Activated T-helper 1 cell treated with anti-CD3 and anti-CD28 coated beads, Interleukin-12 subunit alpha, Interleukin-12 subunit beta, Interleukin-2, Interleukin-4 antibody, amounts not matched to agents 30 ng/mL and 10 ng/mL and 1 ng/mL, durations not matched to agents 14 hours and 24 hours and 36 hours (primary cell): ENCODE data around the gene CD200R1L. TPM values are rescaled to one million over a fixed set of nuclear protein-coding genes. Genes with fewer than 3 reads are reported as not detected.
A peak's percentile ranks its signal among the peaks of the same experiment; 100 is the strongest.

ENCODE experiments used
- DNase-seq: peaks from one replicate; pipeline ENCODE4 v3.0.0; 2021; ENCODE audit warnings: low spot score
- H3K27ac Mint-ChIP-seq: one replicate; pipeline ENCODE4 v1.8.0; 2021; ENCODE audit warnings: mild to moderate bottlenecking, mixed read lengths
- H3K27me3 Mint-ChIP-seq: one replicate; pipeline ENCODE4 v1.8.0; 2022; ENCODE audit warnings: mild to moderate bottlenecking, moderate library complexity, mixed read lengths; ENCODE audit not compliant: insufficient read depth
- H3K36me3 Mint-ChIP-seq: one replicate; pipeline ENCODE4 v1.8.0; 2021; ENCODE audit warnings: low read depth, mixed read lengths
- H3K4me1 Mint-ChIP-seq: one replicate; pipeline ENCODE4 v1.8.0; 2021; ENCODE audit warnings: low read depth, mixed read lengths
- H3K4me3 Mint-ChIP-seq: one replicate; pipeline ENCODE4 v1.8.0; 2021; ENCODE audit warnings: mild to moderate bottlenecking, moderate library complexity, mixed read lengths
- H3K9me3 Mint-ChIP-seq: one replicate; pipeline ENCODE4 v1.8.0; 2021; ENCODE audit warnings: mixed read lengths
- intact Hi-C: fragments of 100-400 bp; cut with micrococcal nuclease; formaldehyde crosslinking; loops from one replicate; pipeline ENCODE4 v1.15.1; 2024
- total RNA-seq: library from RNA; stranded (reverse); gene quantifications from 2 replicates; pipeline ENCODE4 v1.2.3, GENCODE V29; 2022

CD200R1L gene, protein sequence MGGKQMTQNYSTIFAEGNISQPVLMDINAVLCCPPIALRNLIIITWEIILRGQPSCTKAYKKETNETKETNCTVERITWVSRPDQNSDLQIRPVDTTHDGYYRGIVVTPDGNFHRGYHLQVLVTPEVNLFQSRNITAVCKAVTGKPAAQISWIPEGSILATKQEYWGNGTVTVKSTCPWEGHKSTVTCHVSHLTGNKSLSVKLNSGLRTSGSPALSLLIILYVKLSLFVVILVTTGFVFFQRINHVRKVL
- not detected in 2 replicates for total RNA-seq

DNA sequence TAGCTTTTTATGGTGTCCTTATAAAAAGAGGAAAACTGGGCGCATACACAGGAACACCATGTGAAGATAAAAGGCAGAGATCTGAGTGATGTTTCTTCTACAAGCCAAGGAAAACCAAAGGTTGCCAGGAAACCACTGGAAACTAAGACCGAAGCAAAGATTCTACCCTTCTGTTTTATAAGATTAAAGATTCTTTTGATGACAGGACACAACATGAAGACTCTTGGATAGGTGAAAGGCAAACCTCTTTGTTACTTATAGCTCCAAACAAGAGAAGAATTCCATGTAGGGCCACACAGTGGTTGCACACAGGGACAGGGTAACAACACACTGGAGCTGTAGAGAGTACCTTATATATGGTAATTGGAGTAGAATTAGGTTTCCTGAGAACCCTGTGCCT is at the start of gene CD200R1L:
Gene CD200R1L (minus strand): TSS at position 101 of the 400 bp plus-strand sequence. CDS start 17,497 bp downstream, outside the sequence.
- H3K27ac Mint-ChIP-seq: peak within 1 kb of the TSS; percentile 73
- H3K9me3 Mint-ChIP-seq: peaks cover 58% of the 10 kb centered on the region
- H3K36me3 Mint-ChIP-seq: peaks cover 5% of the 10 kb centered on the region
- DNase-seq: no peak
- H3K4me3 Mint-ChIP-seq: no peak within 1 kb of the TSS
- H3K27me3 Mint-ChIP-seq: no peaks in the 10 kb centered on the region
- peaks cover 23% of the 10 kb centered on the region for H3K4me1 Mint-ChIP-seq
- intact Hi-C loops: no loop called here

DNA sequence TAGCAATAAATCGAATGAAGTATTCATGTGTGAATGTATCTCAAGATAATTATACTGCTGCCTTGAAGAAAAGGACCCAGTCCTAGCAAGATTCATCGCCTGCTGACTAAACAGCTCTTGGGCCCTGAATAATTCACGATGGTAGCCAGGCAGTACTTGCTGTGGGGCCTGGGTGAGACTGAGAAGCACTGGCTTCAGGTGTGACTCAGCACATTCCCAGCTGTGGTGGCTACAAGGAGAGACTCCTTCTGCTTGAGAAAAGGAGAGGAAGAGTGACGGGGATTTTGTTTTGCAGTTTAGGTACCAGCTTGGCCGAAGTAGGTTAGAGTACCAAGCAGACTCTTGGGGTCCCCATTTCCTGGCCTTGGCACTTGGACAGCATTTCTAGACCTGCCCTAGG is 47.6 kb upstream of the CD200R1L start:
- DNase-seq: no peak
- Mint-ChIP-seq H3K27me3 (peaks cover 10% of the 10 kb centered on the region), H3K4me3 (no peak overlapping the region), H3K36me3 (no peaks in the 10 kb centered on the region), H3K27ac (no peak overlapping the region), H3K4me1 (no peaks in the 10 kb centered on the region), H3K9me3 (no peaks in the 10 kb centered on the region)
- intact Hi-C loops: no loop called here

DNA sequence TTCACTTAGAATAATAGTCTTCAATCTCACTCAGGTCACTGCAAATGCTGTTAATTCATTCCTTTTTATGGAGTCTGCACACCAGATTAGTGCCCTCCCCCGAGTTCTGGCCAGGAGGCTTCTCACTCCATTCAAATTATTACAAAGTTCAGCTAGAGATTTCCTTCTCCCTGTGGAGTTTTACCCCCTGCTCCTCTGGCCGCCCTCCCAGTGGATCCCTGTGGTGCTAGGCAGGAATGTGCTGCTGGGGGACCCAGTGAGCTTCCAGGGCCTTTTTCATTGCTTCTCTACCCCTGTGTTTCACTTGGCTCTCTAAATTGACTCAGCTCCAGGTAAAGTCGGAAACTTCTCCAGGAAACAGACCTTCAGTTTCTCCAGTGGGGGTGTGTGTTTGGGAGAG is 42.7 kb upstream of the CD200R1L start:
- H3K4me1 Mint-ChIP-seq: no peaks in the 10 kb centered on the region
- H3K4me3 Mint-ChIP-seq: no peak overlapping the region
- intact Hi-C loops: no loop called here
- peaks cover 15% of the 10 kb centered on the region for H3K27me3 Mint-ChIP-seq
- H3K36me3 Mint-ChIP-seq: no peaks in the 10 kb centered on the region
- H3K27ac Mint-ChIP-seq: no peak overlapping the region
- no peak for DNase-seq
- no peaks in the 10 kb centered on the region for H3K9me3 Mint-ChIP-seq

DNA sequence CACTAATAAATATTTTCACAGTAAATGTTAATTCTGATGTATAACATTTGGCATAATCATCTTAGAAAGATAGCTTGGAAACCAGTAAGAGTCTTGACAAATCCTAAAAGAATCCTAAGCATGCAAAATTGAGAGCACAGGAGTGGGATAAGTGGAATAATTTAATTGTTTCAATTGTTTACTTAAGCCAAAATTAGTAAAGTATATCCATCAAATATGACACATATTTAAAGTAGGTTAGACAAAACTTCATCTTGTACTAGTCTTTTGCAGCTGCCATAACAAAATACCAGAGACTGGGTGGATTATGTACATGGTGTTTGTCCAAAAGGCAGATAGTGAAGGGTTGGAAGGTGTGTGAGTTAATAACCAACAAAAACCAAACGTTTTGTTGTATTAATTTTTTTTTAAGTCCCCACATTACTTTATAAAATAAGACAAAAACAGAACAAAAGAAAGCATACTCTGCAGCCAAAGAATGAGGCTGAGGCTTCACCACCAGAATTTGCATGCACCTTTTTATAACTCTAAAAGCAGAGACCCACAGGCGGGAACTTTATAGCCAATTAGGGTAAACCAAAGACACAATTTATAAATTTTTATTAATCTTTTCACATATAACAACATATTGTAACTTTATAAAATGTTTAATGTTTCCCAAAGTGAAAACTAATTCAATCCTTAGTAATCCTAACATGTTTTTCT is 41.9 kb upstream of the CD200R1L start:
- DNase-seq: no peak
- H3K4me3 Mint-ChIP-seq: no peak overlapping the region
- H3K9me3 Mint-ChIP-seq: no peaks in the 10 kb centered on the region
- no peaks in the 10 kb centered on the region for H3K4me1 Mint-ChIP-seq
- peaks cover 15% of the 10 kb centered on the region for H3K27me3 Mint-ChIP-seq
- intact Hi-C loops: no loop called here
- H3K27ac Mint-ChIP-seq: no peak overlapping the region
- H3K36me3 Mint-ChIP-seq: no peaks in the 10 kb centered on the region

DNA sequence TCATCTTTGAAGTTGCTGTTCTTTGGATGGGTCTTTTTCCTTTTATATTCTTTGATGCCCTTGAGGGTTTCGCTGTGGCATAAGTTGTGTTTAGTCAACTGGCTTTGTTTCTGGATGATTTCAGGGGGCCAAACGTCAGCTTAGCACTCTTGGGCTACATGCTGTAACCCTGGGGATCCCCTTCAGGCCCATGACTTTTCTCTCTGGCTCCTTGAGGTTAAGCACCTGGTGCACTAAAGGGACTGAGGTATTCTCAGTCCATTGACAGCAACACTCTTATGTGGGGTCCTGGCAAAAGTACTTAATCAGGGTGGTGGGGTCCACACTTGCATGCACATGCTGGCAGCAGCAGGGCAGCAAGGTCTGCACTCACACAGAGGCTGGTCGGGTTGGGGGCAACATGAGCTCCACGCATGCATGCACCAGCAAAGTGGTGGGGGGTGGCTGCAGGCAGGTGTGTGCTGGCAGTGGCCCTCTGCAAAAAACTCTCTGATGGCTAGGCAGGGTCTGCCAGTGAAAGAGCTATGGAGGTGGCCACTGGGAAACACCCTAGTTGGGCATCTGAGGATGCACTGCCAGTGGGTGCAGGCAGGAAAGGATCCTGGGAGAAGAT is 38.1 kb upstream of the CD200R1L start:
- Mint-ChIP-seq H3K4me3 (no peak overlapping the region), H3K27me3 (peaks cover 16% of the 10 kb centered on the region), H3K27ac (no peak overlapping the region), H3K9me3 (peaks cover 8% of the 10 kb centered on the region), H3K36me3 (no peaks in the 10 kb centered on the region), H3K4me1 (no peaks in the 10 kb centered on the region)
- no peak for DNase-seq
- intact Hi-C loops: no loop called here

DNA sequence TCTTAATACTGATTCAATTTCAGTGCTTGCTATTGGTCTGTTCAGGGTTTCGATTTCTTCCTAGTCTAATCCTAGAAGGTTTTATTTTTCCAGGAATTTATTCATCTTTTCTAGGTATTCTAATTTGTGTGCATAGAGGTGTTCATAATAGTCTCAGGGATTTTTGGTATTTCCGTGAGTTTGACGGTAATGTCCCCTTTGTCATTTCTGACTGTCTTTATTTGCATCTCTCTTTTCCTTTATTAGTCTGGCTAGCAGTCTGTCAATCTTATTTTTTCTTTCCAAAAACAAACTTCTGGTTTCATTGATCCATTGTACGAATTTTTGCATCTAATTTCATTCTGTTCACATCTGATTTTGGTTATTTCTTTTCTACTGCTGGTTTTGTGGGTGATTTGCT is 35.2 kb upstream of the CD200R1L start:
- H3K9me3 Mint-ChIP-seq: peaks cover 17% of the 10 kb centered on the region
- H3K4me3 Mint-ChIP-seq: no peak overlapping the region
- intact Hi-C loops: no loop called here
- H3K27me3 Mint-ChIP-seq: peaks cover 9% of the 10 kb centered on the region
- DNase-seq: no peak
- H3K27ac Mint-ChIP-seq: no peak overlapping the region
- no peaks in the 10 kb centered on the region for H3K36me3 Mint-ChIP-seq
- H3K4me1 Mint-ChIP-seq: no peaks in the 10 kb centered on the region

DNA sequence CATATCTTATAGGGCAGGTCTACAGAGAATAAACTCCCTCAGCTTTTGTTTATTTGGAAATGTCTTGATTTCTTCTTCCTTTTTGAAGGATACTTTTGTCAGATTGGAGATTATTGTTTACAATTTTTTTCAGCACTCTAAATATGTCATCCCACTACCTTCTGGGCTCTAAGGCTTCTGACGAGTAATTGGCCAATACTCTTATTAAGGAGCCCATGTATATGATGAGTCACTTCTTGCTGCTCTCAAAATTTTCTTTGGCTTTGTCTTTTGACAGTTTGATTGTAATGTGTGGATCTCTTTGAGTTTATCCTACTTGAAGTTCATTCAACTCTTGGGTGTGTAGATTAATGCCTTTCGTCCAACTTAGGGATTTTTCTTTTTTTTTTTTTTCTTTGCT is 28.9 kb upstream of the CD200R1L start:
- Mint-ChIP-seq H3K27me3 (peaks cover 3% of the 10 kb centered on the region), H3K4me3 (no peak overlapping the region), H3K27ac (no peak overlapping the region), H3K36me3 (no peaks in the 10 kb centered on the region), H3K9me3 (peaks cover 32% of the 10 kb centered on the region), H3K4me1 (no peaks in the 10 kb centered on the region)
- DNase-seq: no peak
- intact Hi-C loops: no loop called here

DNA sequence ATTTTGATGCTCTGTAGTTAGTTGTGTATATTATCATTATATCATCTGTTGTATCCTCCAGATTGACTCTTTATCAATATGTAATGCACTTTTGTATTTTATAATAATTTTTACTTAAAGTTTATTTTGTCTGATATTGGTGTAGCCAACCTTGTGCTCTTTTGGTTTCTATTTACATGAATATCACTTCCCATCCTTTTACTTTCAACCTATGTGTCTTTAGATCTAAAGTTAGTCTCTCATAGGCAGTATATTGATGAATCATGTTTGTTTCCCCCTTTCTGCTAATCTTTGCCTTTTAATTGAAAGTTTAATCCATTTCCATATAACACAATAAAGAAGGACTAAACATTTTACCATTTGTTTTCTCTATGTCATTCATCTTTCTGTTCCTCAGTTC is 28.1 kb upstream of the CD200R1L start:
- intact Hi-C loops: no loop called here
- Mint-ChIP-seq H3K4me3 (no peak overlapping the region), H3K27me3 (peaks cover 3% of the 10 kb centered on the region)

DNA sequence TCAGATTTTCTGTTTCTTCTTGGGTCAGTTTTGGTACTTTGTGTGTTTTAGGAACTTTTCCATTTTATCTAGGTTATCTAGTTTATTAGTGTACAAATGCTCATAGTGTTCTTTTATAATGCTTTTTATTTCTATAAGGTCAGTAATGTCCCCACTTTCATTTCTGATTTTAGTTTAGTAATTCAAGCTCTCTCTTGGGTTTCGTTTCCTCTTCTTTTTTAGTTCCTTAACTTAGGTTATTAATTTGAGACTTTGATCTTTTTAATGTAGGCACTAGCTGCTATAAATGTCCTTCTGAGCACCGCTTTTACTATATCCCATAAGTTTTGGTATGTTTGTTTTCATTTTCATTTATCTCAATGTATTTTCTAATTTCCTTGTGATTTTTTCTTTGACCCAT is 27.0 kb upstream of the CD200R1L start:
- no peak for DNase-seq
- H3K27ac Mint-ChIP-seq: no peak overlapping the region
- peaks cover 2% of the 10 kb centered on the region for H3K36me3 Mint-ChIP-seq
- intact Hi-C loops: no loop called here
- peaks cover 33% of the 10 kb centered on the region for H3K9me3 Mint-ChIP-seq
- H3K4me3 Mint-ChIP-seq: no peak overlapping the region
- H3K27me3 Mint-ChIP-seq: peaks cover 3% of the 10 kb centered on the region
- no peaks in the 10 kb centered on the region for H3K4me1 Mint-ChIP-seq

More for the DNA sequence above, 28.1 kb upstream of the CD200R1L start:
- Mint-ChIP-seq H3K27ac (no peak overlapping the region), H3K9me3 (peaks cover 32% of the 10 kb centered on the region), H3K4me1 (no peaks in the 10 kb centered on the region), H3K36me3 (no peaks in the 10 kb centered on the region)
- DNase-seq: no peak

DNA sequence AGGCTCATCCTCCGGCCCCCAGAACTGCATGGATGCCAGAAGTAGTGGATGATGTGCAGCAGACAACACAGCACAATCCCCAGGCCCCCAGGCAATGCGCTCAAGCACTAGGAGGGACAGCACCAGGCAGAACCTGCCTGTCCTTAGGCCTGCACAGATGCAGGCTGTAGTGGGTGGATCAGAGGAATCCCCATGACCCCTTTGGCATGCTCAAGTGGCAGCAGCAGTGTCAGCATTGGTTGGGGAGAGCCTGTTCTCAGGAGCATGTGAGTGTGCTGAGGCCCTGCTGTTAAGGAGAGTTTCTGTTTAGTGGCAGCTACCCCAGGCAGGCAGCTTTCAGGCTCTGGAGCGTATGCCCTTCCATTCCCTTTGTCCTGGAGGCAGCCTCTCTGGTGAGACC is 25.1 kb upstream of the CD200R1L start:
- H3K4me3 Mint-ChIP-seq: no peak overlapping the region
- H3K4me1 Mint-ChIP-seq: no peaks in the 10 kb centered on the region
- peaks cover 33% of the 10 kb centered on the region for H3K9me3 Mint-ChIP-seq
- peaks cover 6% of the 10 kb centered on the region for H3K27me3 Mint-ChIP-seq
- intact Hi-C loops: no loop called here
- no peak for DNase-seq
- peaks cover 2% of the 10 kb centered on the region for H3K36me3 Mint-ChIP-seq
- no peak overlapping the region for H3K27ac Mint-ChIP-seq

DNA sequence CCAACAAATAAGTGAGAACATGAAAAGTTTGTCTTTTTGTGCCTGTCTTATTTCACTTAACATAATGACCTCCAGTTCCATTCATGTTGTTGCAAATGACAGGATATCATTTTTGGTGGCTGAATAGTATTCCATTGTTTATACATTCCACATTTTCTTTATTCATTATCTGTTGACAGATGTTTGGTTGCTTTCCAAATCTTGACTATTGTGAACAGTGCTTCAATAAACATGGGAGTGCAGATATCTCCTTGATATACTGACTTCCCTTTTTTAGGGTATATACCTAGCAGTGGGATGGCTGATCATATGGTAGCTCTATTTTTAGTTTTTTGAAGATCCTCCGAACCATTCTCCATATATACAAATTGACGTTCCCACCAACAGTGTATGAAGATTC is 19.1 kb upstream of the CD200R1L start:
- H3K4me1 Mint-ChIP-seq: no peaks in the 10 kb centered on the region
- H3K9me3 Mint-ChIP-seq: peaks cover 33% of the 10 kb centered on the region
- no peak overlapping the region for H3K4me3 Mint-ChIP-seq
- H3K27ac Mint-ChIP-seq: no peak overlapping the region
- no peak for DNase-seq
- H3K27me3 Mint-ChIP-seq: peaks cover 3% of the 10 kb centered on the region
- intact Hi-C loops: no loop called here
- H3K36me3 Mint-ChIP-seq: peaks cover 6% of the 10 kb centered on the region

DNA sequence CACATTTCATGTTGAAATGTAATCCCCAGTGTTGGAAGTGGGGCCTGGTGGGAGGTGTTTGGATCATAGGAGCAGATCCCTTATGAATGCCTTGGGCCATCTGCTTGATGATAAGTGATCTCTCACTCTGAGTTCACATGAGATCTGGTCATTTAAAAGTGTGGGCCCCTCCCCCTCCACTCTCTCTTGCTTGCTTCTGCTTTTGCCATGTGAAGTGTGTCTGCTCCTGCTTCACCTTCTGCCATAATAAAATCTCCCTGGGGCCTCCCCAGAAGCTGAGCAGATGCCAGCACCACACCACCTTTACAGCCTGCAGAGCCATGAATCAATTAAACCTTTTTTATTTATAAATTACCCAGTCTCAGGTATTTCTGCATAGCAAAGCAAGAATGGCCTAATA is 14.2 kb upstream of the CD200R1L start:
- no peak overlapping the region for H3K4me3 Mint-ChIP-seq
- no peak overlapping the region for H3K27ac Mint-ChIP-seq
- peaks cover 5% of the 10 kb centered on the region for H3K36me3 Mint-ChIP-seq
- H3K27me3 Mint-ChIP-seq: no peaks in the 10 kb centered on the region
- peaks cover 15% of the 10 kb centered on the region for H3K9me3 Mint-ChIP-seq
- peaks cover 32% of the 10 kb centered on the region for H3K4me1 Mint-ChIP-seq
- no peak for DNase-seq
- intact Hi-C loops: no loop called here

DNA sequence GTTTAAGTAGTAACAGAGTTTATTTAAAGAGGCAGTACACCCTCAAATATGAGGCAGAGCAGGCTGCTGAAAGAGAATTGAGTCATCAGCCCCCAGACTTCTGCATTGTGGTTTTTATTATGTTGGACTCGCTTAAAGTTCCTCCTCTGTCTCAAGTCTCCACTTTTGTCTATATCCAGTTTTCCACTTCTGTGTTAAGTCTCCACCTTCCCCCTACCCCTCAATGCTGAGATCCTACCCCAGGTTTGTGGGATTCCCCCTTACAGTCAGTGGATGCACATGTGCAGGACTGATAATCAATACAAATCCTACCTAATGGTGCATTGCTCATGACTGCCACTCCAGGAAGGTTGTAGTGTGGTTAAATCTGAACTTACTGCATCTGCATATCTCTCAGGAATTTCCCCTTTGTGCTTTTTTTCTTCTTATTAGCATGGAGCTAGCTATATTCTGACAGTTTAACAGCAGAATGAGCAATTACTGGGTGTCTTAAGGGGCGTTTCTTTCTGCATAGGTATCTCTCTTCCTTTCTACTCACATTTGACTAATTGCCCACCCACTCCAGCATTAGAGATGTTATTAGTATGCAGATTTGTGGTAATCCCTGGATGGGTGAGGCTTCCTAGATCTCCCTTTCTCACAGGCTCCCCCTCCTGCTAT is 11.9 kb upstream of the CD200R1L start:
- Mint-ChIP-seq H3K9me3 (peaks cover 26% of the 10 kb centered on the region), H3K27ac (peak overlapping the region; percentile 71), H3K36me3 (peaks cover 5% of the 10 kb centered on the region), H3K4me3 (peak overlapping the region; percentile 13), H3K4me1 (peaks cover 35% of the 10 kb centered on the region), H3K27me3 (no peaks in the 10 kb centered on the region)
- intact Hi-C loops: loop anchor here (1.0 to 5.0 kb wide), 6 partner anchors 10 to 215 kb away; no protein-coding TSS in a partner anchor
- no peak for DNase-seq
